ENCODE data around the gene PTPN5.

Gene PTPN5

DNA sequence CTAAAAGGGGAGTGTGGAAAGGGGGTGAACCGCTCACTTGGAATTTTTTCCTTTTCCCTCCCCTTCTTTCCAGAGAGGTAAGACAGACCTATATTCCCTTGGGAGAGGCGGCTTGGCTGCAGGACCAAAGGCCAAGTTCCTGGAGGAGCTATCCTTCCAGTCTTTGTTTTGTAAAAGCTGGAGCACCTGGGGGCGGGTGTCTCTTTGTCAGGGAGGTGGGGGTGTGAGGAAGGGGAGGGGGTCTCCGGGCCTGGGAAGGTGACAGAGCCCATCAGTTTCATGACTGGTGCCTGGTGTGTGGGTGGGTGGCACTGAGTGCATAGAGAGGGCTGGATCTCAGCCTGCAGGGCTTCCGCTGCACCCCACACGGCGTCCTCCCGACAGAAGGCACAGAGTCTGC is 18.5 kb downstream of the PTPN5 start:
- DNase-seq (ENCODE audit: low read depth in 2 of 2), result no peak

DNA sequence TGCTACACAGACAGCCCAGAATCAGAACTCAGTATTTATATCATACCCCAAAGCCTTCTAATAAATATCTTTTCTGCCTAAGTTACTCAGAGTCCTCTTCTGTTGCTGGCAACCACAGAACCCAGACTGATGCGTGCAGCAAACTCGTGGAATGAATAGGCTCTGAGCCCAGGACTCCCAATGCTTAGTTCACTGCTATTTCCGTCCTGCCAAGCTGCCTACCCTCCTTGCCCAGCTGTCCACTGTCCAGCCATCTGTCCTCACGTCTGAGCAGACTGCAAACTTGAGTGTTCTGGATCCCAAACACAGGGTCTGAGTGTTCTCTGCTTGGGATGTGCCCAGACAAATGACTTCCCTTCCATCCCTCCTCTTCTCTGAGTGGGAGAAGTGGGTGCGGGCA is 19.4 kb downstream of the PTPN5 start:
- no peak for DNase-seq (ENCODE audit: low read depth in 2 of 2)

DNA sequence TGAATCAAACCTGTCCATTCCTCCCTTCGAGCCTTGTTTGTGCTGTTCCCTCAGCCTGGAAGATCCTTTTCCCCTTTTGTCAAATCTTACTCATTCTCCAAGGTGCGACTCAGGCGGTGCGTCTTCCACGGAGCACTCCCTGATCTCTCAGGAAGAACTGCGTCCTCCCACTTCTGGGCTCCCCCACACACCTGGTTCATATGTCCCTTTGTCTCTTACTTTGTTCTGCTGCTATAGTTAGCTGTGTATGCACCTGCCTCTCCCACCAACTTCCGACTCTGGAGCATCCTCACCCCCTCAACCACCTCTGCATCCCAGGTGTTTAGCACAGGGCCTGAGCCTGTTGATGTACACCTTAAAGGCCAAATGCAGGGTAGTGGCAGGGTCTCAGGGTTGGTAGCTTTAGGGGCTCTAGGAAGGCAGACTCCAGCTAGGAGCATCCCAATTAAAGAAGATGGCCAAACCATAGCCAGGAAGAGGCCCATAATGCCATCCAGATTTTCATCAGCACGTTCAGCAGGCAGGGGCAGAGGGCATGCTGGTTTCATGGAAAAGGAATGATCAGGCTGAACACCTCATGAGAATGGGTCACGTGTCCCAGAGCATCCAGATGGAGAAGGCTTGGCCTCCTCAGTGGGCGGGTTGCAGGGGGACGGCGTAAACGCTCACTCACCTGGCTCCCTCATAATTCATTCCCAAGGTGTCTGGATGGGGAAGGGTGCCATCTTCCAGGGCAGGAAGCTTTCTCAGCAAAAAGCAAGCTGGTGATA is 20.1 kb downstream of the PTPN5 start:
- no peak for DNase-seq (ENCODE audit: low read depth in 2 of 2)

DNA sequence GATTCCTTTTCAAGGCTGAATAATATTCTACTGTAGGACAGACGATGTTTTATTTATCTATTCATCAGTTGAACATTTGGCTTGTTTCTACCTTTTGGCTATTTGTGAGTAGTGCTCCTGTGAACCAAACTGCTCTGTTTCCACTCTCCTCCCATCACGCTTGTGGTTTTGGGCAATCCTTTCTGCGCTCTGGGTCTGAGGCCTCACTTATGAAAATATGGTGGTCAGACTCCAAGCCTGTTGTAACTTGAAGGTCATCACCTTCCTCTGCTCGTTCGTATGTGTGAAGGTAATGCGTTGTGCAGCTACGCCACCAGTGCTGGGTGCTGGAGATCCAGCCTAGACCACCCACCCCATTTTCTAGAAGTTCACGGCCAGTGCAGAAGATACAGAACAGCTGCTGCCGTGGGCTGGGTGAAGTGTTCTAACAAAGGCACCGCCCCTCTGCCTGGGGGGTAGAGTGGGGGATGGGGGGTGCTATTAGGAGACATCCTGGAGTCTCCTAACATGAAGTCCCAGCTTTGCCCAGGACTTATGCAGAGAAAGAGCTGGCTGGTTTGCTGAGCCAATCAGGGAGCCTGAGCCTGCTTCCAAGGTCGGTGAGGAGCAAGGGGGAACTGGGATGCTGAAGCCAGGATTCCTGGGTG is 21.0 kb downstream of the PTPN5 start:
- DNase-seq (ENCODE audit: low read depth in 2 of 2), result no peak

DNA sequence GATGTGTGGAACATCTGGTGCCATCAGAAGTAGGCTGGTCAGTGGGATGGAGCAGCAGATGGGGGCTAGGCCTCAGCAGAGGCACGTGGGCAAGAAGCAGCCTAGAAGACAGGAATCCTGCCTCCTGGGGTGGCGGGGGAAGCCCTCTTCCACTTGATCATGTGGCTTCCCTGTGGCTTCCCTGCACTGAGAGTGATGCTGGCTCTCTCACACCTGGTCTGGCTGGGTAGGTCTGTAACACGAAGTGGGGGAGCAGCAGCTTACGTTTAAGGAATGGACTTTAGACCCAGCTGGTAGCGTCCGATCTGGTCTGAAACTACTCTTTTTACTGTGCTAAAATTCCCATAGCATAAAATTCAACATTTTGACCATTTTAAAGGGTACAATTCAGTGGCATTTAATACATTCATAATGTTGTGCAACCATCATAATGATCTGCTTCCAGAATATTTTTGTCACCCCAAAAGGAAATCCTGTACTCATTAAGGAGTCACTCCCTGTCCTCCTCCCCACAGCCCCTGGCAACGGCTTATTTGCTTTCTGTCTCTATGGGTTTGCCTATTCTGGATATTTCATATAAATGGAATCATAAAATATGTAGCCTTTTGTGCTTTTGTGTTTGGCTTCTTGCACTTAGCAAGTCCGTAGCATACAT is 21.7 kb downstream of the PTPN5 start:
- DNase-seq (ENCODE audit: low read depth in 2 of 2), result no peak

DNA sequence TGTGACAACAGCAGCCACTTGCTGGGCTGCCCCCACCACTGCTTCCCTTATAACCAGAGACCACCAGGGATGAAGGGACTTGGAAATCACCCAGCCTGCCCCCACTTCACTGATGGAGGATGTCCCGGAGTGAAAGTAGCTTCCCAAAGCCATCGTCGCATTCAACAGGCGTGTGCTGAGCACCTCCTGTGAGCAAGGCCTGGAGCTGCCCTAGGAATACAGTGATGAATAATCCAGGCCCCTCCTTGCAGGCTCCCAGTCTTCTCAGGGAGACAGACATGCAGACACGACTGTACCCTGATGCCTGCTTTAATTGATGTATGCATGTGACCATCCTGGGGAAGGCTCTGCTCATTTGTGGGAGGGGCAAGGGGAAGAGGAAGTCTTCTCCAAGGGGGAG is 22.6 kb downstream of the PTPN5 start:
- DNase-seq (ENCODE audit: low read depth in 2 of 2), result no peak

DNA sequence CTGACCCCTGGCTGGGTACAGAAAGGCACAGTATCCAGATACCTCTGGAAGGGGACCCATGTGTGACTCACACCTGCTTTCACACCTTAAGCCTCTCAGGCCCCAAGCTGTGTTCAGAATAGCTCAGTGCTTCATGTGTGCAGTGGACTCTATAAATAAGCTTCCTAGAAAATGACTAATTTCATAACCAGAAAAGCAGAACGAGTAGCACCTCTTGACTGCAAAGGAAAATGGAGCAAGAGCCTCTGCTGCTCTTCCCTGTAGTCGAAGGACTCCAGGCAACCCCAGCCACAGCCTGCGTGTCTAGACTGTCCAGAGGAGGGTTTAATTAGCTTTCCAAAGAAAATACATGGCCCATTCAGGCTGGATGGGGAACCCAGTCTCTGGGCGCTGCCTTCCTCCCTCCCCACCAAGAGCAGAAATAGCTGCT is 23.1 kb downstream of the PTPN5 start:
- DNase-seq (ENCODE audit: low read depth in 2 of 2), result no peak

DNA sequence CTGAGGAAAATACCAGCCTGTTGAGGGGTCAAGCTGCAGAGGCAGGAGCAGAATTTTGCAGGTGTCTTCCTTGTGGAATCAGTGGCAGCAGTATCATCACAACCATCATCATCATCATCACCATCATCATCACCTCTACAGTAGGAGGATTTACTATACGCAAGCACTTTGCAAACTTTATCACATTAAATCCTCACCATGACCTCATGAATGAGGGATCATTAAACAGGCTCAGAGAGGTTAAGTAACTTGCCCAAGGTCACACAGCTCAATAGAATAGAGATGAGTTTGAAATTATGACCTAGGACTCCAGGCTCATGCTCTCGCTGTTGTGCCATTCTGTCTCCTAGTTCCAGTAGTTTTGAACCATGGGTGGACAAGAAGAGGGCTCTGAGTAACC is 25.6 kb downstream of the PTPN5 start:
- no peak for DNase-seq (ENCODE audit: low read depth in 2 of 2)

DNA sequence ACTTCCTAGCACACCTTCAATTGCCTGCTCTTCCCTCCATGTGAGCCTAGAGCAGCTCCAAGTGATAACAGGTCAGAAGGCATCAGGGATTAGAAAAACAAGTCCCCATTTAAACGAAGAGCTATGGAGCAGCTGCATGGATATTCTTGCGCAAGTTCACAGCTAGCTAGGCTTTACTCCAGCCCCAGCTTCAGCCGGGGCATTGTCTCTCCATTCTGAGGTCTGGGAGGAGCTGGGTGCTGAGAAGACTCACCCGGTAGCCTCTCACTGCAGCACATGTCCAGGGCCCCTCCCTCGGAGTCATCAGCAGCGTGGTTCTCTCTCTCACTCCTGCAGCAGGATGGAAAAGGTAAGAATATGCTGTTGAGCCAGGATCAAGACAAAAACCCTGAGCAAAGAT is 26.0 kb downstream of the PTPN5 start:
- DNase-seq (ENCODE audit: low read depth in 2 of 2), result no peak

DNA sequence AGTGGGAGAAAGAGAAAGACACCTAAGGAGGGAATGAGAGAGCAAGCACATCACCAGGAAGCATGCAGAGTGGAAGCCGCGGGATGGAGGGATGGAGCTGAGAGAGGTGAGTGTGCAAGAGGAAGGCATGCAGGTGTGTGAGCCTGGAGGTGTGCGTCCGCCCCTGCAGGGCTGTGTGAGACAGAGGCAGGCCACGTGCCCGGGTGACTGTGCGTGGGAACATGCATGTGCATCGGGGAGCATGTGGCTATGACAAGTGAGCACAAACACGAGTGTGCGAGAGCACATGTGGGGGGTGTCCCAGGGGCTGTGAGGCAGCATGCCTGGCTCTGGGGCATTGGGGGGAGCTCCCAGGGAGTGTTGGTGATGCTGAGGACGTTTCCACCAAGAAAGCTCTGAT is 29.9 kb downstream of the PTPN5 start:
- no peak for DNase-seq (ENCODE audit: low read depth in 2 of 2)

DNA sequence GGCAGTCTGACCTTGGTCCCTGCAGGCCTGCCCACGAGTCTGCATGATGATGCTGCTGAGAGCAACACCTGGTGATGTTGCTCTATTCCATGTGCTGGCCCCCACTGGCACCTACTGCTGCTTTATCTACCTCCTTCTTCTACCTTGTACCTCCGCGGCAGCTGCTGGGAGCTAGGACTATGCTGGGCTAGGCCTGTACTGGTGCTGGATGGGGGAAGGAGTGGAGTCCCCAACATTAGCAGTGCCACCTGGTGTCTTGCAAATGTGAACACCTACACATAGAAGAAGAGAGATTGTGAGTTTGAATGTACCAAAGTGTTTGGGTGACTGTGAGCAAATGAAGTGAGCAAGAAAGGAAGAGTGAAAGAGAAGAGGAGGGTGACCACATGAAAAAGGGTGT is 30.5 kb downstream of the PTPN5 start:
- DNase-seq (ENCODE audit: low read depth in 2 of 2), result no peak

DNA sequence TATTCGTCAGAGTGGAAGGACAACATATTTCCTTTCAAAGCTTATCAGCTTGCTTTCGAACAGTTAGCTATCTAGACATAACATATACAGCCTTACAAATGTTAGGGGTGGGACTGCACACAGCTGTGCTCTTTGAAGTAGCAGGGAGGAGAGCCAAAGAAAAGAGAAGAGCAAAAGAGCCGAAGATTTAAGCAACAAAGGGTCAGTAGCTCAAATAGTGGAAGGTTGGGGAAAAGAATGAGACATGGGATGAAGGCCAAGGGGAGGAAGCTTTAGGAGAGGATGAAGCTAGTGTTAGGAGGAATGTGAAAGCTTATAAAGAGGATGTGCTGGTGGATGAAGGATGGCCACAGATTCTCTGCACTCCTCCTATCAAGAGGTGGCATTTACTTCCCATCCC is 33.8 kb downstream of the PTPN5 start:
- no peak for DNase-seq (ENCODE audit: low read depth in 2 of 2)

DNA sequence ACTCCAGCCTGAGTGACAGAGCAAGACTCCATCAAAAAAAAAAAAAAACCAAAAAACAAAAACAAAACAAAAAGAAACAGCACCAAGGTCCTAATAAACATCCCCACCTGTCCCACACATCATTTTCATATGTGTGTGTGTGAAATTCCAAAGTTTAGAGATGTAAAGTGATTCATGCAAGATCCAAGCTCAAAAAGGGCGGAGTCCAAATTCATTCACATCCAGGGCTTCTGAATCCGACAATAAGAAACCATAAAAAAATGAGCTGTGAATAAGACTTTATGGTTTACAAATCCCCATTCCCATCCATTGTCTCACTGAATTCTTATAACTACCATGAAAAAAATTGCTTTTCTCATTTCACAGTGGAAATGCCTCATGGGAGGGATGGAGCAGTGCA is 34.7 kb downstream of the PTPN5 start:
- DNase-seq (ENCODE audit: low read depth in 2 of 2), result no peak

DNA sequence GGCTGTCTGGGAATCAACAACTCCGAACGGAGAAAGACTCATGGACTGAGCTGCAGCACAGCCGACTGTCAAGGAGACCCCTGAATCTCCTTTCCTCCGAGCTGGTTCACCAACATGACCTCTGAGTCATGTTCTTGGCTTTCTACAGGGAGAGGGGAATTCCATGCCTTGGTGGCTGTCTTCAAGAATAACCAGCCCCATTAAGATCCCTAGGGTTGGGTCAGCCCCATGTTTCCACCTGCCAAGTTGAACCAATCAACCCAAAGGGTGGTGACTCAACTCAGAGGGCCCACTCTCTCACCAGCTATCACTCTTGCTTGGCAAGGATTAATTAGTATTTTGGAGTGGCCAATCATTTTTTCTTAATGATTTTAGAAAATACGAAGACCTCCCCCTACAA is 37.3 kb downstream of the PTPN5 start:
- no peak for DNase-seq (ENCODE audit: low read depth in 2 of 2)

DNA sequence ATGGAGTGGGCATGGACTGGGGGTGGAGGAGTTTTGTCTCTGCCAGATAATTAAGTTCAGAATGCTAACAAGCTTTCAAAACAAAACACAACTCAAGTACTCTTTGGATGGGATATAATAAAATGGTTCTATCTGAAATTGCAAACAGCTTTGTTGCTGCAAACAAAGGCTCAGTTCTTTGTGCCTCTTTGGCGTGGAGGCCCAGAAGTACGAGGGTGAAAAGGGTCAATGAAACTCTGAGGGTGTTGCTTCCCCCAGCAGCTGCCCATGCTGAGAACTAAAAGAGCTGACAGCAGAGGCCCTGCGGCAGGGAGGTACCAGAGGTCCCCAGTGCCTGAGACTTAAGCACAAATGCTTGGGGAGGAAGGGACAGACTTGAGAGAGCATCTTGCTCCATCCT is 39.1 kb downstream of the PTPN5 start:
- no peak for DNase-seq (ENCODE audit: low read depth in 2 of 2)

DNA sequence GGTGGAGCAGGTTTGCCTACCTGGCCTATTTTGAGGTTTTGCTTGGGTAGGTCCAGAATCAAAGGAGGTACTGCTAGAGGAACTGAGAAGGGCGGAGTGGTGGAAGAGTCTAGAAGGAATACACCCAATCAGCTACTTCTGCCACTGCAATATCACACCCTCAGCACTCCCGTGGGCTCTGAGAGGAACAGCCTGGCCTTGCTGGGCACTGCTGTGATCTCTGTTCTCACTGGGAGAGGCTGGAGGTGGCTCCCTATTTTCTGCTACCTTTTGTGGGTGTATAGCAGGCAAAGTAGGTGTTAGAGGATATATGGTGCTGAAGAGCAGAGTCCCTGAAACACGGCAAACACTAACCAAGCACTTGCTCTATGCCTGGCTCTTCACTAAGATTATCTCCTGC is 40.7 kb downstream of the PTPN5 start:
- DNase-seq (ENCODE audit: low read depth in 2 of 2), result no peak

DNA sequence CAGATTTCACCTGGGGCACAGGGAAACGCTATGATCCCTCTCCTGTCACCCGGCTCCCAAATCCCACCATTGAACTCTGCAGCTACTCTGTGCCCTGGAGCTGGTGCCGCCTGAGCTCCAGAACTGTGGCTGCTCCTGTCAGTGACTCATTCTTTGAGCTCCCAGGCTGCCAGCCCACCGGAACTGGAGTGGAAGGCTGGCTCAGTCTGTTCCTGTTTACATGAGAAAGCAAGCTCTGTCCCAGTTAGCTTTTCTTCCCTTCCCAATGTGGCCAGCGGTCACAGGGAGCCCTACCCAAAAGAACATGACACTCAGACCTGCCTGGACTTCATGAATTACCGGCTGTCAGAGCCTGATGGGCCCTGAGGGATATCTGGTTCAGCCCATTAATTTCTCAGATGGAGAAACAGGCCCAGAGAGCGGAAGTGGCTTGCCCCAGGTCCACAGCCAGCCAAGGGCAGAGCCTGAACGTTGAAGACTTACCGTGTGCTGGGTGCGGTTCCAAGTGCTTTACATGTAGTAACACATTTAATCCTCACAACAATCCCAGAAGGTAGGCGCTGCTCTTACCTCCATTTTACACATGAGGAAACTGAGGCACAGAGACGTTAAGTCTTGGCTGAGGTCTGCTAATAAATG is 41.8 kb downstream of the PTPN5 start:
- DNase-seq (ENCODE audit: low read depth in 2 of 2), result no peak

DNA sequence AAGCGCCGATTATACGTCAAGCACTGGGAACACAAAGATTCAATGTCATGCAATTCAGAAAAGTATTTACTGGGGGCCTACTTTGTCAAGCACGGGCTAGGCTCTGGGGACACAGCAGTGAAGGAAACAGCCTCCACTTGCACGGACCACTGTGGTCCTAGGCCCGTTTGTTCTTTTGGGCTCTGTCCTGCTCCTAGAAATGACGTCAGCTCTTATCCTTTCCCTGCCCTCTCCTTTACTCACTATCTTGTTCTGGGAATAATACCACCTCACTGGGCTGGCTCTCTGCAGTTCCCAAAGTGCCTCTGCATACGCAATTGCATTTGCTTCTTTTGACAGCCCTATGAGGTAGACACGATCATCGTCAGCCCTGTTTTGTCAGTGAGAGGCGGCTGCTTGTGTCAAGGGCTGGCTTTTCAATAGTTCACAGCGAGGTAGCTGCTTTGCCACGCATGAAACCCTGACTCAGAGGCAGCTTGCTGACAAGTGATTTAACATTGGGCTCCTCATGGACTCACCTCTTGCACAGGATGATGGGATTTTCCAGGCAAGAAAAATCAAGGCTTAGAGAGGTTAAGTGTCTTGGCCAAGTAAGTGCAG is 42.7 kb downstream of the PTPN5 start:
- DNase-seq (ENCODE audit: low read depth in 2 of 2), result no peak

DNA sequence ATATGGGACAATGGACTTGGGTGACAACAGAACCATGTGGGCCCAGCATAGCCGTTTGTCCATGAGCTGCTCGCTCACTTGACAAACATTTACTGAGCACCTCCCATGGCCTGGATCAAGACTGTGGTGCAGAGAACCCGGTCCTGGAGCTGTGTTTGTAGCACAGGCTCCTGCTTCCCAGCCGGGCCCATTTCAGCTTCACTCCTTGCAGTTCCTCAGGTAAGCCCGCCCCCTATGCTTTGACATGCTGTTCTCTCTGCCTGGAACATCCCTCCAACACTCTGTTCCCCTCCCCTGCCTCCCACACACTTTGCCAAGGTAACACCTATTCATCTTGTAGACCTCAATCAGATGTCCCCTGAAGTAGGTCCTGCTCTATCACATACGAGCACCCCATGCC is 46.3 kb downstream of the PTPN5 start:
- no peak for DNase-seq (ENCODE audit: low read depth in 2 of 2)

DNA sequence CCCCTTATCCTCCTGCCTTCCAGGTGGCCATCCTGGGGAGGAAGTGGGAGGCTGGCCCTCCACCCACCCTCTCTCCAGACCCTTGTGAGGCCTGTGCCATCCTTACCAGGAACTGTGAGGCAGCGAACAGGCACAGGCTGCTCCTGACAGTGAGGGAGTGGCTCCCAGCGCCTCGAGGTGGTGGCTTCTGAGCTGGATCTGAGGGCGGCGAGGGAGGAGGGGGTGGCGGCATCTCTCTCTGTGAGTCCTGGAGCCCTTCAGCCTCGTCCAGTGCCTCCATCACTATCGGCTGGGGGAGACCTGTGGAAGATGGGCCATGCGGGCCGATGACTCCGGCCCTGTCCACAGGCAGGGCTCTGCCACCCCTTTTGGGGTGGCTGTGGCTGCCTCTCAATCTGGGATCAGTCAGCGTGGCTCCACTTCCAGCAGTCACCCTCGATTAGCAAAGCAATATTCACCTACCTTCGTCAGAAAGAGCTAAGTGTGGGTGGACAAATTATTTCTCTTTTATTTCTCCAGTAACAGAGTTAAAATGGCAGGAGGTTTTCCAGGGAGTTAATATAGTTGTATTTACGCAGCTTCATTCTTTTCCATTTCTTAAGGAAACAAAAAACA is 47.6 kb downstream of the PTPN5 start:
- DNase-seq (ENCODE audit: low read depth in 2 of 2), result no peak

DNA sequence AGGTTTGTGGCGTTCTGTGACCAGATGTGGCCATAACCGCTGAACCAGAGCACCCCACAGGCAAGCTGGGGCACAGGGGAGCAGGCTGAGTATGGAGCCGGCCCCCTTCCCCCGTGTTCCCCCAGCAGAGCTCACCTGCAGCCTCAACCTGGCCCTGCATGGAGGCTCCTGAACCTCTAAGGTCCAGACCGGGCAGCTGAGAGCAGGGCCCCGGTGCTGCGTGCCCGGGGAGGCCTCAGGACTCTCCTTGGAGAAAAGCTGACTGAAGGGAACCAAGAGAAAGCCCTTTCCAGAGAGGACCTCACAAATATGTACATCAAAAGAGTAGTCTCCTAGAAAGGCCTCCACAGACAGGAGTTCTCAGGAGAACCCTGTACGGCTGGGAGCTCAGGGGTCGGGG is 48.2 kb downstream of the PTPN5 start:
- no peak for DNase-seq (ENCODE audit: low read depth in 2 of 2)

DNA sequence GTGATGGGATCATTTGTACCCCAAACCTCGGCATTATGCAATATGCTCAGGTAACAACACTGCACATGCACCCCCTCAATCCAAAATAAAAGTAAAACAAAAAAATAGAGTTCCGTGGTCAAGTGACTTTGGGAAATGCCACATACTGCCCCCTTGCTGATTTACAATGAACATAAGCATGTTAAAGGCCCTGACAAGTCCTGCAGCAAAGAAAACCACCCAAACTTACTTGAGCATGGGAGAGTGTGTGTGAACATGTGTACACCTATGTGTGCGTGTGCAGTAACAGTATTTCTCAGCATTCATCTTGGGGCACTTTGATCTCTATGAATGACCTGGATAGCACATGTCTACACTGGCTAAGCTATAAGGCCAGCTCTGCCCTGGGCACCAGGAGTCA is 49.8 kb downstream of the PTPN5 start:
- no peak for DNase-seq (ENCODE audit: low read depth in 2 of 2)
